Kidney tubule cell (primary cell): Measurements from ENCODE around the gene KRT72.
"Not testable (repeated sequence)": the region's sequence is repeated elsewhere in the genome, so short reads cannot be mapped to it uniquely, and the experiment has no call there.

Source experiments
- DNase-seq: peaks from one replicate; pipeline ENCODE4 v3.0.0-alpha.2; 2018; ENCODE audit warnings: low spot score

KRT72 gene

GRCh38 chr12:52606581-52607218, 5.4 kb upstream of the KRT72 start:
- DNase-seq = no peak

- DNase-seq = no peak
Observed at GRCh38 chr12:52606096-52606495, 4.8 kb upstream of the KRT72 start.

DNA sequence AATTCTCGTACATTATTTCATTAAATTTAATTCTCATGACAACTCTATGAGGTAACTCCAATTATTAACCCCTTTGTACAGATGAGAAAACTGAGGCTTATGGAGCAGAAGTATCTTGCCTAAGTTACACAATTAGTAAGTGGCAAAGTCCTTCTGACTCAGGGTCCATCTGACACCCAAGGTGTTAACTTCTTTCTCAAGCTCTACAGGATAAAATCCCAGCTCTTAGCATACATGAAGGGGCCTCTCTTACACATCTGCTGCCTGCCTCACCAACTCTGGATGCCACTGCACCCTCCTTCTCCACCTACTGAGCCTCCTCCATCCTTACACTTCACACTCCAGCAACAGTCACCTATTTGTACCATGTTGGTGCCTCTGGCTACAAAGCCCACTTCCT, 4.3 kb upstream of the KRT72 start:
- no peak for DNase-seq

DNA sequence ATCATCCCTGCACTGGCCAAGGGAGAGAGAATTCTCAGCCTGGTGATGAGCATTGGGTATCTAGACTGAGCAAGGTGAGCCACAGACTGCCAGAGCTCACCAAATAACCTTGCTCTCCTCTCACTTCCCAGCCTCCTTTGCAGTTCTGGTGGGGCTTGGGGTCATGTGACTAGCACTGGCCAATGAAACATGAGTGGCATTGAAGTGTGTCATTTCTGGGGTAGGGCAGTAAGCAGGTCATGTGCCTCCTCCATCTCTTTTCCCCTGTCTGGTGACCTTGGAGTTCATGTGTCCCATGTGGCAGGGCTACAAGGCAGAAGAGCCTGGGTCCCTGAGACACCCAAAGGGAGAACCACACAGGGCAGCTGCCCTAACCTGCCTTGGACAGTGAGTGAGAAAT, 3.6 kb upstream of the KRT72 start:
- DNase-seq = no peak

DNA sequence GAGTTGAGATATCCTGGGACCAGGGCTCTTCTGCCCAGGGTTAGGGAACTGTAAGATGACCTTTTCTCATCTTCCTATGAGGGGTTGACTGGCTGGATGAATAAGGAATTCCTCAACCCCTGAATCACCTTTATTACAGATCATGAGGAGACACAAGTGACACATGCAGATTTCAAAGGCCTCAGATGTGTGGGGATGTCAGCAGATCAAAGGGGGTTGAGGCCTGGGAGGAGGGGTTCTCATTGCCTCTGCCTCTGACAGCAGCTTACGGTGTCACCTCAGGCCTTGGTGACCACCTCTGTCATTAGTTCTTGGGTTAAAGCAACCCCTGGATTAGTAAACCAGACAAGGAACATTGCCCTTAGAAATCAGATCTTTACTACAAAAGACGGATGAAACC, 2.1 kb upstream of the KRT72 start:
- peak; percentile 68 for DNase-seq

GRCh38 chr12:52602552-52602951, 1.3 kb upstream of the KRT72 start:
- DNase-seq = no peak

GRCh38 chr12:52601671-52602070, 408 bp upstream of the KRT72 start:
- DNase-seq = no peak

- no peak for DNase-seq
Observed at GRCh38 chr12:52600475-52600874, 788 bp downstream of the KRT72 start.

DNA sequence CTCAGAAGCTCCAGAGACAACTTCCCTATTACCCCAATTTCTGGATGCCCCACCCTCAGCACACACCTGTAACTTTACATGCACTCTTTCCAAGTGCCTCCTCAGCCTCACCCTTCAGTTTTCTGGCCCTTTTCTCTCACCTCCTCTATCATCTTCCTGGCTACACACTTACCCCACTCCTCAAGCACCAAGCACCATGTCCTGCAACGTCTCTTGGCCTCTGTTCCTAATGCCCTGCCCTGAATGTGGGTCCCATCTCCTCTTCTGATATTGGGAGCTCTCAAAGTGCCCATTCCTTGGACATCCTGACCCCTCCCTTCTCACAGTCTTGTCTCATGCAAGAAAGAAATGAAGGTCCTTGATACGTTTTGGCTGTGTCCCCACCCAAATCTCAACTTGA, 1.2 kb downstream of the KRT72 start:
- no peak for DNase-seq

DNA sequence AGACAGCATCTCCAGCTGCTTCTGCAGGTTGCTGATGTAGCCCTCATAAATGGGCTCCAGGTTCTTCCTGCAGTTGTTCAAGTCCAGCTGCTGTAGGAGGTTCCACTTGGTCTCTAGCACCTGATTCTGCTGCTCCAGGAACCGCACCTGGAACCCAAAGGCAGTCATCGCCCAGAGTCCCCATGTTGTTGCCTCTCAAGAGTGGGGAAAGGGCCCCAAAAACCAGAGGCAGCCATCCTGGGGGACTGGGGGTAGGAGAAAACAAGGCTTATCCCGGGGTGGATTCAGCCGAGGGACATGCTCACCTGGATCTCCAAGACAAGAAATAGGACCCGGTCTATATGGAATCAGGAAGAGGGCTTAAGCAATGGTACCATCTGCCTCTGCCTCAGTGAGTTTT, 2.3 kb downstream of the KRT72 start:
- DNase-seq = no peak

- not testable (repeated sequence) for DNase-seq
Observed at GRCh38 chr12:52594237-52594636, 7.0 kb downstream of the KRT72 start.

GRCh38 chr12:52591521-52591920, 9.7 kb downstream of the KRT72 start:
- DNase-seq = no peak

DNA sequence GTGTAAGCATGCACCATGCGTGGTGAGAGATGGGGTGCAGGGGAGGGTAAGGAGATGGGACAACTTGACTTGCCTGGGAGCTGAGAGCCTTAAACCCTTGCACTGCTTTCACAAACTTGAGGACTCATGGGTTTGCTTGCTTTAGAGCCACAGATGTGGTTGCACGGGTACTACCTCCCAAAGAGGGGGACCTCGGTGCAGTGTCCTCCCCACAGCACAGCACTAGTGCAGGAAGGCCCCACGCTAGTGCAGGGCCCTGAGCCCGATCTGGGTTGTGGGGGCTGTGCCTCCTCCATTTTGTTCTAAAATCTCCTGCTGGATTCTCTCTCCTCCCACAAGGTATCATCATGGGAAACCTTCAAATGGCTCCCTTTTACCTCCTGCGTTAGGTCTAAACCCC, 11.2 kb downstream of the KRT72 start:
- no peak for DNase-seq

- DNase-seq = no peak
Observed at GRCh38 chr12:52587563-52587962, 13.7 kb downstream of the KRT72 start.

DNA sequence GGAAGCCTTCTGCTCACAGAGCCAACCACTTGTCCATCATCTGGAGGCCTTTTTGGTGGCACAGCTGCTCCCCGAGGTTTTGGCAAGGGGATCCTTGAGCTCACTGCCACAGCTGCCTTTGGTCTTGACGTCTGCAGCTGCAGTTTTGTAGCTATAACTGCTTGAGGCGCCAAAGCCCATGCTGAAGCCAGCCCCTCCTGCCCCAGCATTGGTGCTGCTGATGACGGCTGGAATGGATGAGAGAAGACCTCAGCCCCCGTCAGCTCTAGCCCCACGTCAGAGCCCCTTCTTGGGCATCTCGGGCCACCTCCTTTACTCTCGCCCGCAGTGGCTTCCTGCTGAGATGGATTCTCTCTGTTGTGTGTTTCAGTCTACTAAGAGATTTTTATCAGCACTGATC, 15.3 kb downstream of the KRT72 start:
- no peak for DNase-seq

GRCh38 chr12:52585066-52585465, 16.2 kb downstream of the KRT72 start:
- no peak for DNase-seq

DNA sequence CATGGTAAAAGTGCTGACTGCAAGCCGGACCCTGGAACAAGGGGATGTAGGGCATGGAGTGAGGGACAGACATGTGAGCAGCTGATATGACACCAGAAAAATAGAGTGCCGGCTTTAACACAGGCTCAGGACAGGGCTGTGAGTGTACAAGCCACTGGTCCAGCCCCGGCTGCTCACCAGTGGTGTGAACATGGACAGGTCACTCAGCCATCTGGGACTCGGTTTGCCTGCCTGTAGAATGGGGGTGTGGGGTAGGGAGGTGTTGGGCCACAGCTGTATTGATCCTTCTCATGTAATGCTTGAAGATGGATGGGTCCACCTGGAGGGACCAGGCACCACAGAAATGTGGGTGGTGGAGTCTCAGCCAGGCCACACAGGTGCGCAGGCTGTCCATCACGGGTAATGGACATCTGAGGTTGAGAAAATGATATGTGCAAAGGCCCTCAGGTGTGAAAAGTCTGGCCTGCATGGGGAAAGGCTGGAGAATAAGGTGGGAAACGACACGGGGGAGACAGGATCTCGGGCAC, 17.0 kb downstream of the KRT72 start:
- DNase-seq = no peak

GRCh38 chr12:52582971-52583456, 18.2 kb downstream of the KRT72 start:
- peak; percentile 70 for DNase-seq

GRCh38 chr12:52582486-52582885, 18.8 kb downstream of the KRT72 start:
- no peak for DNase-seq

DNA sequence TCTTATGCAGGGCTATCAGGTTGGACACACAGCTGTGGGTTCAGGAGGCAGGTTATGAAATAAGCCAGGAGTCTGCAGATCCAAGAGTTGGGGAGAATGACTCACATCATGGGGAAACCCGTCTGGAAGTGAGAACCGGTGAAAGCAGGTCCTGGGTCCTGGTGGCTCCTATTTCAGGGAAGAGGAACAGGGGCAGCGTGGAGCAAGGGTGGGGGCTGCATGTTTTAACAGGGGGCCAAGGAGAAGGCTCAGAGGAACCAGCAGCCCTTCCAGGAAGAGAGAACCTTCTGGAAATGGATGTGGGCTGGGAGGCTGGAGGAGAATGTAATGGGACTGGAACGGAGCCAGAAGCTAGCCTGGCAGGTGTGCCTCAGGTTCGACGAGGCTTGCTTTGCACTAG, 19.8 kb downstream of the KRT72 start:
- peak; percentile 68 for DNase-seq

DNA sequence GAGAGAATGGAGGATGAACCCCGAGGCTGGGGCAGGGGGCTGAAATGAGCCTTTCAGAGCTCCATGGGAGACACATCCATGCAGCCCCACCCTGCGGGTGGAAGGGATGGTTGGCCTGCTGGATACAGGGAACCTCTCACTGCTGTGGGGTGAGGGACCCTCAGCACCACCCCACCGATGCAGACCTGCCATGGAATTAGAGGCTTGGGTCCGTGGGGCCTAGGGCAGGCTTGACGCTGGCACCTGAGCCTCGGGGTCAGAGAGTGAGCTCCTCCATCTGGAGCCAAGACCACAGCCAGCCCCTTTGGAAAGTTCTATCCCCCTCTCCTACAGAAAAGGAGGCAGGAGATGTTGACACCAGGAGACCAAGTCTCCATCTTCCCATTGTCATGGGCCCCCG, 20.2 kb downstream of the KRT72 start:
- DNase-seq = no peak

DNA sequence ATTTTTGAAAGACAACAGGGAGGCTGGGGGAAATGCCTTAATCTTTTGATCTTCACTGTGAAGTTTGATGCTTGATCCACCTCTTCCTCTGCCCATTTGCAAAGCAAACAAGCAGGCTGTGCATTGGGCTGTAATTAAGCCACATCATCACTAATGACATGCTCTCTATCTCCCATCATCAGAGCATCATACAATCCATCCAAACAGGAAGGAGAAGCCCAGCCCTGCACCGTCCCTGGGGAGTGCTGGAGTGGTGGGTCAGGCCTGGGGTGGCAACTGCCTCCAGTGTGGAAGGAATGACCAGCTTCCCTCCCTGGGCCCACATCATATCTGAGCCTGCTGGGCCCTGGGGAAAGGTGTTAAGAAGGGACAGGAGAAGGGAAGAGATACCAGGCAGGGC, 20.8 kb downstream of the KRT72 start:
- DNase-seq = peak; percentile 6

GRCh38 chr12:52579468-52580465, 21.5 kb downstream of the KRT72 start:
- peak; percentile 73 for DNase-seq
